Vagina (tissue), 2 donors: ENCODE measurements around the gene LPP.

Experiments used
- POLR2A ChIP-seq, 2 donors: fragments of 450-650 bp; IDR thresholded peaks; one replicate each; pipeline ENCODE4 v1.6.1; 2017; ENCODE audit warnings: antibody characterized with exemption in 2 of 2, mild to moderate bottlenecking in 2 of 2, moderate library complexity in 2 of 2
- POLR2AphosphoS5 ChIP-seq, 2 donors: sonication (generic); formaldehyde crosslinking; IDR thresholded peaks; one replicate each; pipeline ENCODE4 v1.9.0; 2017; ENCODE audit warnings: antibody characterized with exemption in 2 of 2, mild to moderate bottlenecking in 2 of 2, low read depth in 1 of 2; ENCODE audit not compliant: insufficient read depth in 1 of 2
- TF ChIP-seq, protein P1 (sequence below), 3 experiments: fragments of 450-650 bp in 2 of 3; fragments of 200-600 bp in 1 of 3; sonication (generic) in 1 of 3; IDR thresholded peaks; one replicate each; pipeline ENCODE4 v1.5.1; 2017 to 2019; ENCODE audit warnings: antibody characterized with exemption in 3 of 3, mild to moderate bottlenecking in 2 of 3, moderate library complexity in 2 of 3

GRCh38 chr3:188934989-188935388, 781.0 kb downstream of the LPP start:
- TF ChIP-seq, protein P1, sequence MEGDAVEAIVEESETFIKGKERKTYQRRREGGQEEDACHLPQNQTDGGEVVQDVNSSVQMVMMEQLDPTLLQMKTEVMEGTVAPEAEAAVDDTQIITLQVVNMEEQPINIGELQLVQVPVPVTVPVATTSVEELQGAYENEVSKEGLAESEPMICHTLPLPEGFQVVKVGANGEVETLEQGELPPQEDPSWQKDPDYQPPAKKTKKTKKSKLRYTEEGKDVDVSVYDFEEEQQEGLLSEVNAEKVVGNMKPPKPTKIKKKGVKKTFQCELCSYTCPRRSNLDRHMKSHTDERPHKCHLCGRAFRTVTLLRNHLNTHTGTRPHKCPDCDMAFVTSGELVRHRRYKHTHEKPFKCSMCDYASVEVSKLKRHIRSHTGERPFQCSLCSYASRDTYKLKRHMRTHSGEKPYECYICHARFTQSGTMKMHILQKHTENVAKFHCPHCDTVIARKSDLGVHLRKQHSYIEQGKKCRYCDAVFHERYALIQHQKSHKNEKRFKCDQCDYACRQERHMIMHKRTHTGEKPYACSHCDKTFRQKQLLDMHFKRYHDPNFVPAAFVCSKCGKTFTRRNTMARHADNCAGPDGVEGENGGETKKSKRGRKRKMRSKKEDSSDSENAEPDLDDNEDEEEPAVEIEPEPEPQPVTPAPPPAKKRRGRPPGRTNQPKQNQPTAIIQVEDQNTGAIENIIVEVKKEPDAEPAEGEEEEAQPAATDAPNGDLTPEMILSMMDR (IDR thresholded peaks at IDR 0.05): no peak
- no peak for TF ChIP-seq POLR2AphosphoS5 (IDR thresholded peaks at IDR 0.05; ENCODE audit: insufficient read depth in 1 of 2, low read depth in 1 of 2)
- no peak for TF ChIP-seq POLR2A (IDR thresholded peaks at IDR 0.05)
